HG02610 (cell line): ENCODE measurements around the gene CYP27C1.
"Not testable (repeated sequence)": the region's sequence is repeated elsewhere in the genome, so short reads cannot be mapped to it uniquely, and the experiment has no call there.

Experiments
- ATAC-seq: cut with Tn5 transposase; IDR thresholded peaks from one replicate; pipeline ENCODE4 v1.9.1; 2021; ENCODE audit warnings: mild to moderate bottlenecking, moderate library complexity; ENCODE audit not compliant: unreplicated experiment

Gene CYP27C1

GRCh38 chr2:127220102-127220767, at the start of gene CYP27C1:
Gene CYP27C1, minus strand, starts transcription at chr2:127220299. Its CDS starts 29 bp downstream, at chr2:127220270.
- ATAC-seq: no peak

GRCh38 chr2:127261804-127262406, 41.8 kb upstream of the CYP27C1 start:
- no peak for ATAC-seq

- no peak for ATAC-seq
These were observed 39.3 kb upstream of the CYP27C1 start for GRCh38 chr2:127259355-127259754.

- no peak for ATAC-seq
These were observed 36.8 kb upstream of the CYP27C1 start for GRCh38 chr2:127256866-127257265.

GRCh38 chr2:127256381-127256780, 36.3 kb upstream of the CYP27C1 start:
- ATAC-seq: no peak

- ATAC-seq: no peak
These were observed 35.6 kb upstream of the CYP27C1 start for GRCh38 chr2:127255721-127256120.

GRCh38 chr2:127255146-127255545, 35.0 kb upstream of the CYP27C1 start:
- no peak for ATAC-seq

- no peak for ATAC-seq
These were observed 34.4 kb upstream of the CYP27C1 start for GRCh38 chr2:127254386-127254981.

GRCh38 chr2:127241184-127241583, 21.1 kb upstream of the CYP27C1 start:
- ATAC-seq: not testable (repeated sequence)

- no peak for ATAC-seq
These were observed 19.3 kb upstream of the CYP27C1 start for GRCh38 chr2:127239395-127239794.

- not testable (repeated sequence) for ATAC-seq
These were observed 17.7 kb upstream of the CYP27C1 start for GRCh38 chr2:127237768-127238167.

- ATAC-seq: no peak
These were observed 15.1 kb upstream of the CYP27C1 start for GRCh38 chr2:127235082-127235702.

- ATAC-seq: no peak
These were observed 13.6 kb upstream of the CYP27C1 start for GRCh38 chr2:127233710-127234109.

- ATAC-seq: no peak
These were observed 11.2 kb upstream of the CYP27C1 start for GRCh38 chr2:127231130-127231865.

- ATAC-seq: no peak
These were observed 9.5 kb upstream of the CYP27C1 start for GRCh38 chr2:127229555-127229954.

GRCh38 chr2:127228102-127228501, 8.0 kb upstream of the CYP27C1 start:
- no peak for ATAC-seq

GRCh38 chr2:127227264-127227660, 7.2 kb upstream of the CYP27C1 start:
- not testable (repeated sequence) for ATAC-seq

- ATAC-seq: peak; percentile 88
These were observed 6.6 kb upstream of the CYP27C1 start for GRCh38 chr2:127226520-127227263.

GRCh38 chr2:127226132-127226519, 6.0 kb upstream of the CYP27C1 start:
- no peak for ATAC-seq

GRCh38 chr2:127225186-127225960, 5.3 kb upstream of the CYP27C1 start:
- no peak for ATAC-seq
